ENCODE measurements around the gene ZNF263. TPM values are rescaled to one million over a fixed set of nuclear protein-coding genes. Genes with fewer than 3 reads are reported as not detected.
A peak's percentile ranks its signal among the peaks of the same experiment; 100 is the strongest.

ZNF263 gene
- total and polyA plus RNA-seq, 2 of the 13 experiments (the other 11 are each of a cell fraction or from before 2014, with no cell fraction given): 10.2 to 41.2 TPM

GRCh38 chr16:3282730-3283542 is at the start of gene ZNF263 (continued):
- TF ChIP-seq ZNF777 (CRISPR knock-in tag; IDR thresholded peaks at IDR 0.05) (peak; percentile 67; the same call in 1 of the 2 replicates), GATAD1 (CRISPR knock-in tag; IDR thresholded peaks at IDR 0.05) (peak; percentile 97), TP53 (CRISPR knock-in tag; conservative IDR thresholded peaks at IDR 0.05) (0 out of 2 replicates have a peak, but pooled peaks have one; percentile 35), ZBTB7A (CRISPR knock-in tag; IDR thresholded peaks at IDR 0.05) (no peak), SIN3A (IDR thresholded peaks at IDR 0.05; ENCODE audit: borderline replicate concordance, low read depth, low read length) (peak; percentile 56; the same call in 1 of the 2 replicates), ZNF563 (CRISPR knock-in tag; IDR thresholded peaks at IDR 0.05) (0 out of 2 replicates have a peak, but pooled peaks have one; percentile 11), SKI (IDR thresholded peaks at IDR 0.05; ENCODE audit: partially characterized antibody) (peak; percentile 58), TMF1 (CRISPR knock-in tag; IDR thresholded peaks at IDR 0.05; ENCODE audit: low read depth) (peak; percentile 60), HMG20A (CRISPR knock-in tag; IDR thresholded peaks at IDR 0.05; ENCODE audit: borderline replicate concordance) (no peak), ZNF567 (CRISPR knock-in tag; IDR thresholded peaks at IDR 0.05; ENCODE audit: borderline replicate concordance) (0 out of 2 replicates have a peak, but pooled peaks have one; percentile 70), GMEB2 (CRISPR knock-in tag; IDR thresholded peaks at IDR 0.05; ENCODE audit: low read depth) (0 out of 2 replicates have a peak, but pooled peaks have one; percentile 49), ZNF503 (CRISPR knock-in tag; IDR thresholded peaks at IDR 0.05) (peak; percentile 61; the same call in 1 of the 2 replicates), SATB2 (CRISPR knock-in tag; IDR thresholded peaks at IDR 0.05) (0 out of 2 replicates have a peak, but pooled peaks have one; percentile 4), HNF4A (CRISPR knock-in tag; IDR thresholded peaks at IDR 0.05) (peak; percentile 38), ZSCAN22 (CRISPR knock-in tag; IDR thresholded peaks at IDR 0.05) (no peak), E2F1 (CRISPR knock-in tag; IDR thresholded peaks at IDR 0.05) (peak; percentile 64; the same call in 1 of the 2 replicates), KMT2A (CRISPR knock-in tag; IDR thresholded peaks at IDR 0.05) (peak; percentile 62; the same call in 1 of the 2 replicates), PAF1 (CRISPR knock-in tag; IDR thresholded peaks at IDR 0.05) (no peak), ZNF33A (CRISPR knock-in tag; IDR thresholded peaks at IDR 0.05; ENCODE audit: borderline replicate concordance) (no peak), ELF3 (CRISPR knock-in tag; IDR thresholded peaks at IDR 0.05) (peak; percentile 74), ZNF234 (CRISPR knock-in tag; conservative IDR thresholded peaks at IDR 0.05) (peak; percentile 94), NBN (conservative IDR thresholded peaks at IDR 0.05) (no peak), KDM5B (CRISPR knock-in tag; IDR thresholded peaks at IDR 0.05; ENCODE audit: borderline replicate concordance) (peak; percentile 89), NFRKB (IDR thresholded peaks at IDR 0.05) (no peak), ZSCAN31 (CRISPR knock-in tag; IDR thresholded peaks at IDR 0.05; ENCODE audit: low read depth) (peak; percentile 71), ARNT2 (CRISPR knock-in tag; IDR thresholded peaks at IDR 0.05; ENCODE audit: low read depth) (peak; percentile 74; the same call in 1 of the 2 replicates)

All from HepG2 (cell line).